HG03139 (cell line): ENCODE results near the gene PHF21A.

ENCODE experiments used
- ATAC-seq: cut with Tn5 transposase; IDR thresholded peaks from one replicate; pipeline ENCODE4 v1.9.1; 2021; ENCODE audit not compliant: unreplicated experiment

PHF21A gene

DNA sequence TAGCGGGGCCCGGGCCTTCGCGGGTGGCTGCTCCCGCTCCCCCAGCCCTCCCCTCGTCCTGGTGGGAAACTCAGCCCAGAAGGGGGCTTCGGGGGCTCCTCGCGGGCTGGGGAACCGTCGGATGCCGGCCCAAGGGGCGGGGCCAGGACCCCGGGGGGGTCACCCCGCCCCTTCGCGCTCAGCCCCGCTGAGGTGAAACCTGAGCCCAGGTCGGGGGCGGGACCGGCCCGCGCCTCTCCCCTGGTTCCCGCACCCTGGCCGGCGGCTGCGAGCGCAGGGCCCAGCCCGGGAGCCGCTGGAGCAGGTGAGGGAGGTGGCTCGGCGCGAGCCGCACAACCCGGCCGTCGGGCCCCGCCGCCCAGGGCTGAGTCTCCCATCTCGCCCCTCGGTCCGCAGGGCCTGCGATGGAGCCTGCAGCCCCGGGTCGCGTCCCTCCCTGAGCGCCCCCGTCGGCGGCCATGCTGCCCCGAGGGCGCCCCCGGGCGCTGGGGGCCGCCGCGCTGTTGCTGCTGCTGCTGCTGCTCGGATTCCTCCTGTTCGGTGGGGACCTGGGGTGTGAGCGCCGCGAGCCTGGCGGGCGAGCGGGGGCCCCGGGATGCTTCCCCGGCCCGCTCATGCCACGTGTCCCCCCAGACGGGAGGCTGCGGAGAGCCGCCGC, 198.7 kb downstream of the PHF21A start, which contains the start of gene LARGE2:
LARGE2 (plus strand) TSS at position 232 of the 658 bp plus-strand sequence; CDS start at position 459, 227 bp downstream.
- no peak for ATAC-seq

DNA sequence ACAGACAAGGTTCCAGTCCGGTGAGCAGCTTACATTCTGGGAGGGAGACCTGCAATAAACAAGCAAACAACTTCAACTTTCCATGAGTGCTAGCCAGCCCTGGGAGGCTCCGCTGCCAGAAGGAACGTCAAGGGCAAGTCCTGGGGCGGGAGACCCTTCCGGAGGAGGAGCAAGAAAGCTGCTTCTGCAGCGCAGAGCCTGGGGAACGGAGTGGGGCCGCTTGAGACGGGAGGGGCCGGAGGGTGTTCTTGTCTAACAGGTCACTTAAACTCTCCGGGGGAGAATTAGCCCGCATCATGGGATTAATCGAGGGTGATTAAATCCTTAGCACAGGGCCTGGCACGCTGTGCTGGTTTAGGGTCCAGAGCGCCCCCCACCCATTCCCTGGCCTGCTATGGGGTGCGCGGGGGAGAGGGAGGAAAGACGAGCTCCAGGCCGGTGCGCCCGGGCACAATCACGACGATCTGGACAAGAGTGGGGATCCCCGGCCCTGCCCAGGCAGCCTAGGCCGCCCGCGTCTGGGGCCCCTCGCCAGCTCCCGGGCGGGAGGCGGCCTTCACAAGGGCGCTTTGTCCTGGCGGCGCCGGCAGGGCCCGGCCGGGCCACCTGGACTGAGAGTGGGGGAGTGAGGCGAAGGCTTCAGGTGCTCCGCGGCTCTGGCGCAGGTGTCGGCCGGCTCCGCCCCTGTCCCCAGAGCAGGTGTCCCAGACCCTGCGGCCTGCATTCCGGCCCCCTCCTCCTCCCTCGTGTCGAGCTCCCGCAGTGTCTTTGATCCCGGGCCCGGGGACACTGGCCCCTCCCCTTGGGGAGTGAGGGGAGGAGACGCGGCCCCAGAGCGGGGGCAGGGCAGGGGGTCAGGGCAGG, 199.5 kb downstream of the PHF21A start:
- no peak for ATAC-seq

DNA sequence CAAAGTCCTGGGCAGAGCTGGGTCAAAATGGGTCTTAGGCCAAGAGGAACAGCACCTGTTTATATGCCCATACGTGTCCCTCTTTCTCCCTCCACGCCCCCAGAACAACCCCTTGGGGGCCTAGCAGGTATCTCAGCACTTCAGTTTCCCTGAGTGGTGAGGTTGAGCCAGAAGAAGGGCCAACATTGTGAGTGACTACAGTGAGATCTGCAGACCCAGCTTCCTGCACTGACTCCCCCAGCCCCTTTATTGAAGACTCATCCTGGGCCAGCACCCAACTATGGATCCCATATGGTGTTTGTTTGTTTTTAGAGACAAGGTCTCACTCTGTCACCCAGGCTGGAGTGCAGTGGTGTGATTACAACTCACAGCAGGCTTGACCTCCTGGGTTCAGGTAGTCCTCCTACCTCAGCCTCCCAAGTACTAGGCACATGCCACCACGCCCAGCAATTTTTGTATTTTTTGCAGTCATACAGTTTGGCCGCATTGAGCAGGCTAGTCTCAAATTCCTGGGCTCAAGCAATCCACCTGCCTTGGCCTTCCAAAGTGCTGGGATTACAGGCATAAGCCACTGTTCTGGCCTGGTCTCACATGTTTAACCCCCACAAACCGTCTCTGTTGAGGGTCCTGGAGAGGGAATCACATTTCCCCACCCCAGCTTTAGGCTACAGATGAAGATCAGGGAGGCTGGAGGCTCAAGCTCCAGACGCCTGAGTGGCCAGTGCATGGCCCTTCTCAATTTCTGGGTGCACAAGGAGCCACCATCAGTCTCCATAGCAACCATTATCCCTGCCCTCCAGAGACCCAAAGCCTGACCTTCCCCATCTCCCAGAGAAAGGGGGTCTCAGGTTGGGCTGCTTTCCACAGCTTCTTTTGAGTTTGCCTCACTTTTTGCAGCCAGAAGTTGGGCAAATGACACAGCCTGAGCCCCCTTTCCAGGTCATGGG, 200.4 kb downstream of the PHF21A start:
- no peak for ATAC-seq

DNA sequence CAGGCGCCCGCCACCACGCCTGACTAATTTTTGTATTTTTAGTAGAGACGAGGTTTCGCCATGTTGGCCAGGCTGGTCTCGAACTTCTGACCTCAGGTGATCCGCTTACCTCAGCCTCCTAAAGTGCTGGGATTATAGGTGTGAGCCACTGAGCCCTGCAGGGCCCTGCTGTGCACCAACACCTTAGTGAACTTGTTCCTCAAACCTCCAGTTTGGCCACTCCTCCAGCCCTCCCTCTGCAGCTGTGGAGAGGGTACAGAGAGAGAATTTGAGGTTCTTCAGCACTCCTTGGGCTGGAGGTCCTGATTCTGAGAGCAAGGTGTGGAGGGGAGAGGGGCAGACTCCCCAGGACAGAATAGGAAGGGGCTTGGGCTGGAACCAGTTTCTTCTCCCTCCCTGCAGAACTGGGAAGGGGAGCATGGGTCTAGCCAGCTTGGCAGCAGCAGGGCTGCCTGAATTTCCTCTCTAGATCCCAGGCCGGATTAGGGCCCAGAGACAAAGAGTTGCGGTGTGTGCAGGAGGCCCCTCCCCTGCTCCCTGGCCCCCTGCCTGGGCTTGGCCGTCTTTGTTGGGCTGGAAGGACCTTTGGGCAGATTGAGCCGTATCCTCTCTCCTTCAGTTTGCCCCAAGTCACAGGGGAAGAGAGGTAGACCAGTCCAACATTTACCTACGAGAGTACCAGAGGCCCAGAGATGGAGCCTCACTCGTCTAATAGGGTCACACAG, 201.3 kb downstream of the PHF21A start:
- no peak for ATAC-seq

DNA sequence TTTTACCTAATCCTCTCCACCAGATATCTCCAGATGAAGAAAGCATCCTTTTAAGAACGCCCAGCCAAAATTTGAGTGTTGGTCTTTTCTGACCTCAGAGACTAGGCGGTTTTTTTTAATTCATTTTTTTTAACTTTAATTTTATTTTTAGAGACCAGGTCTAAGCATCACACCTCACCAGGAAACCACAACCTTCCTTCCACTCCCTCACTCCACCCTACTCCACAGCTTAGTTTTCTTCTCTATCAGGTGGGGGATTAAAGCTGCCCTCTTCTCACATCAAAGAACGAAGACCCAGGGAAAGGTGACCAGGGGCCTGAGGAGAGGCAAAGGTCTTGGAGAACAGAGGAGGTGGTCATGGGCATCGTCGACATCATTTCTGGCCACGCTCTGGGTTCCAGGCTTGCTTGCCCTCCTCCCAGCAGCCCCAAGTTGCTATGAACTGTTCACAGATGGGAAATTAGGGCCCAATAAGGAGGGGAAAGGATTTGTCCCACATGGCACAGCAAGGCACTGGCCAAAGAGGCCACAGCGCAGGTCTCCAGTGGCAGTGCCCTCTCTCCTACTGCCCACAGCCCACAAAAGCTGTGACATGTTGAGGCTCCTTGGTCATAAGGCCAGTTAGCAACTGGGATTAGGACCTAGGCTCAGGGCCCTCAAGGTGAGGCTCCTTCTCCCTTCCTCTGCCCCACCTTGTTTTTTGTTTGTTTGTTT, 202.1 kb downstream of the PHF21A start:
- no peak for ATAC-seq

DNA sequence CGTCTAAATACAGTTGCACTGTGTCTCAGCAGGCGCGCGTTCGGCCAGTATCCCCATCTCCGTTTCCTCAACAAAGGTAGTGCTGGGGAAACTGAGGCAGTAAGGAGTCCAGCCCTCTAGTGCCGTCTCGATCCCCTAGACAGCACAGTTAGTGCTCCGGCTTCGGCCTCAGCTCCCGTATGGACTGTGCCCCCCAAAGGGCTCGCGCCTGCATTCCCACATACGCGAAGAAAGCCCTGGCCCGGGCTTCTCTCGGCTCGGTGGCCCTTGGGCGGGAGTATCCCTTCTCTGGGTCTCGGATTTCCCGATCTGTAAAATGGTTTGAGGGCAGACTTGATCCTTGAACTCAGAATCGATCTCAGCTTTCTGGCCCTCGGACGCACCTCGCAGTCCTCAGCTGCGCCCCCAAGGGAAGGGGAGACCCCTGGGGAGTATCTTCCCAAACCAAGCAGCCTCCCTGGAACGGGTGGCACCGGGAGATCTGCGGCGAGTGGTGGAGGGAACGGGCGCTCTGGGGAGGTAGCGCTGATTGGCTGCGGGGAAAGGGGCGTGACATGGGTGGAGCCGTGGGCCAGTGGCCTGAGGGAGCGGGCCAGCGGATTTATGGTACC, 202.8 kb downstream of the PHF21A start:
- ATAC-seq, result peak; percentile 28

DNA sequence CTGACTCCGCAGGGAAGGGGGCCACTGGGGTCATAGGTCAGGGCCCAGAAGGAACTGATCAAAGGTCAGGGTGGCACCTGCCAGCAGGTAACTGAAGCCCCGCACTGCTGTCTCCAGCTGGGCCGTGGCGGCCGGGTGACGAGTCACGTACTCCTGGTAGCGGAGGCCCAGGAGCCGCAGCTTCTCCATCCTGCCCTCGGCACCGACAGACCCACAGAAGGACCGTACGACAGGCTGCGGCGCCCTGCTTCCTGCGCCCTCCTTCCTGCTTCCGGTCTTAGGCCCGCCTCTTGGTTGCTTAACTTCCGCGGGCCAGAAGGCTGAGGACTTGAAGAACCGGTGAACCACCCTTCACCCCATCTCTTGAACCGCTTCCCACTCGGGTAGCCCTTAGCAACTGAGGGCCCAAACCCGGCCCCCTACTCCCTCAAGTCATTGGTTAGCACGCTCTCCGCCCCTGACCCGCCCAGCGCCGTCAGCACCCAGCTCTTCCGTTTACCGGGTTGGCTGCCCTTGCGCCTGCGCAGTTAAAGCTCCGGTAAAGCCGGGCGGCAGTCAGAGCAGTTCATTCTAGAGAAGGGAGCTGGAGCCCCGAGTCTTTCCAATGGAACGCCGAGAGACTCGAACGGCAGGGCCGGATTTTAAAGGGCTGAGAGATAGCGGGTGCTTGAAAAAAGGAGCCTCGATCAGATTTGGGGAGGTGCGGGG, 203.5 kb downstream of the PHF21A start, which contains the start of gene PEX16:
PEX16 (minus strand) TSS at position 255 of the 708 bp plus-strand sequence; CDS start at position 189, 66 bp downstream.
- peak; percentile 86 for ATAC-seq

DNA sequence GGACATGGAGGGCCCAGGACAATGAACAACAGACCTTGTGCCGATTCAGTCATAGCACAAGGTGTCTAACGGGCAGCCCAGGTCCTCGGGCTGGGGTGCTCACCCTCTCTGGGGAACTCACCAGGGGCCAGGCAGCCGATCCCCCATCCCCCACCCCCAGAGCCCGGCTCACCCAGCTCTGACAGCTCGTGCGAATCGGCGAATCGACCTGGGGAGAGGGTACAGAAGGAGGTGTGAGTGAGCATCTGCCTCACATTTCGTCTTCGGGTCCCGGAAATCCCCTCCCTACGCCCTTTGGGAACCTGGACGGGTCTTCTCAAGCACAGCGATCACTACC, 204.0 kb downstream of the PHF21A start:
- no peak for ATAC-seq

DNA sequence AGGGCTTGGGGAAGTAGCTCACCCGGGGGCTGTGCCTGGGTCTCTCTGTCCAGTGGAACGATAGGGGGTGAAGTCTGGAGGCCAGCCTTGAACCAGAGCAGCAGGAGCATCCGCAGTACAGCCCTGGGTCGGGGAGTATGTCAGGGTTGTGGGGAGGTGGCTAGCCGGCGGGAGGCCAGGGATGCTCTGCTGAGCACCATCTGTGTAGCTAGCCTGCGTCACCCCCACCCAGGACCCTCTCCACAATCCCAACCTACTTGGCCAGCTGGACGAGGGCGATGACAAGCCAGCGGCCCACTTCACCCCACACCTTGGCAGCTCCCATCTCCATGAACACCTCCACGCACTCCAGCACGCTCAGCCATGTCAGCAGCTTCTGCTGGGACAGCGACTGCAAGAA, 205.8 kb downstream of the PHF21A start:
- ATAC-seq, result no peak

DNA sequence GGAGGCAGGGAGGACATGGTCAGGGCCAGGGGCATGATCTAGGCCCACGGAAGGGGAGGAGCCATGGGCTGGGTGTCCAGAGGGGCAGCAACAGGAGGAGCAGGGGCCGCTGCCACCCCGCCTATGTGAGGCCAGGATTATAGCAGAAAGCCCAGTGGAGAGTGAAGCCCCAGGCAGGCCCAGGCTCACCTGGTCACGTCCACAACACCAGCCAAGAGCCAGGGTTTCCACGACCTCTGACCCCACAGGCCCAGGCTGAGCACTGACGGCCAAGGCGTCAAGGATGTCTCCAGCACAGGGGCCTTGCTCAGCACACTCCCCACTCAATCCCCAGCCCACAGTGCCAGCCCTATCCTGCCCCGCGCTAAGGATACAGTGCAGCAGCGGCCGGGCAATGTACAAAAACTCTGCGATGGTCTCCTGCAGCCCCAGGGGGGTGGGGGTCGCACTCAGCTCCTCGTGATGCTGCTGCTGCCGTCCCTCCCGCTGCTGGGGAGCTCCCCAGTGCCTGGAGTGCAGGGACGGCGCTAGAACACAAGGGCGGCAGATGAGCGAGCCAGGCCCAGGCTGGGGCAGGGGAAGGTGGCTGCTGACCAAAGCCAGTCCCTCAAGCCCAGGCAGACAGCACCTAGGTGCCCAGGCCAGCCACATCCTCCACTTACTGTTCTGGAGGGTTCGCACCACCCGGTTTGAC, 207.2 kb downstream of the PHF21A start:
- no peak for ATAC-seq

DNA sequence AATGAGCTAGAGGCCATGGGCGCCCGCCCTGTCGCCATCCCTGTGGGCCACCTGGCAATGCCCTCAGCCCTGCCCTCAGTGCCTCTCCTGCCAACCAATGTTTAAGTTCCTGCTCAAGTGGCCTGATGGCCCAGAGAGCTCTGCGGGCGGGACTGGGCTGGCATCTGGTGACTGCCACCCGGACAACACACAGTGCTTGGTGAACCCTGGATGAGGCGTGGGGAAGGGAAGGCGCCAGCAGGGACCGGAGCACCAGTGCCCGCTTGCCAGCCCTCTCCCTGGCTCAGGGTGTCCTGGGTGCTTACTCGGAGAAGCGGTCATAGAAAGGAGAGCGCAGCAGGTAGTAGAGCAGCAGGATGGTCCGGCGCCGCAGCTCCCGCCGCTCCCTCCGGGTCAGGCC, 207.7 kb downstream of the PHF21A start:
- no peak for ATAC-seq

DNA sequence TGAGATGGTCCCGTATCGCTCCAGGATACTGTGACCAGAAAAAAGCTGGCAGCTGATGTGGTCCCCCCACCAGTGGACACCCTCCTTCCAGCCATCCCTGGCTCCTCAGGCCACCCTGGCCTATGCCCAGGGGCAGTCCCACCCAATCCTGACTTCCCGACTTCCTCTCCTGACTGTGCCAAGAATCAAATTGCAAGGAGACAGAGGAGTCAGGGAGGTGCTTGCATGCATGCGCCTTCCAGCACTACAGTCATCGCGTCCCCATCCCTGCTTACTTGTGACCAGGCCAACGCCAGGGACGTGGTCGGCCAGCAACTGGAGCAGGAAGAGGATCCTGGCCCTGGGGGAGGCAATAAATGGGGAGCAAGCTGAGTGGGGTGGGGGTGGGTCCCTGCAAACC, 210.6 kb downstream of the PHF21A start:
- ATAC-seq, result no peak

DNA sequence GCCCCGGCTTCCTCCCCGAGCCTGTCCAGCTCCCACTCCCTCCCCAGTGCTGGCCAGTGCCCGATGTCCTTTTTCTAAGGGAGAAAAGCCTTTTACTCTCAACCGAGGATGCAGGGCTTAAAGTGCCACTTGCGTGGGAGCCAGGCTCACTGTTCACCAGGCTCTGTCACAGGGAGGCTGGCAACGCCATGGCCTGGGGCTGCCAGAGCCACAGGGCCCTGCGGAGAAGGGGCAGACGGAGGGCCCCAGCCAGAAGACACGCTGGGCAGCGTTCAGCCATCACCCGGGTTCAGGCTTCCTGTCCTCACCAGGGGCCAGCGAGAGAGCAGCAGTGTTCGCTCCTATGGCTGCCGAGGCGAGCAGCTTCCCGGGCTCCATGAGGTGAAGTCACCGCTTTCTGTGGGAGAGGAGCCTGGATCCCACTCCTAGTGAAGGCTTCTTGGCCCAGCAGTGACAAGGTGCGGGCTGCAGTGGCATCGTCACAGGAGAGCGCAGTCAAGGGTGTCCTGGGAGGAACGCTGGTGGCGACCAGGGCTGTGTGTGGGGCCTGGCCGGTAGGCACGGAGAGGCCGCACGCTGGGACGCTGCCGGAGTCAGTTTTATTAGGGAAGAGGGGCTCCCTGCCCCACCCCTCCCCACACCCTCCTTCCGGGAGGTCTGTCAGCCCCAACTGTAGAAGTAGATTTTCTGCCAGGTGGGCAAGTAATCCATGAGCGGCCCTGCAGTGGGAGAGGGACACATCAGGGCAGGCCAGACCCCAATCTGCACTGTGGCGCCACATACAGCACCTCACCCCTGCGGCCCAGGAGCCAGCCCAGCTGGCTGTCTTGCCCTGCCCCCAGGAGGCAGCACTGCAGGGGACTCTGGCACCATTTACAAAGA, 211.4 kb downstream of the PHF21A start:
- no peak for ATAC-seq

DNA sequence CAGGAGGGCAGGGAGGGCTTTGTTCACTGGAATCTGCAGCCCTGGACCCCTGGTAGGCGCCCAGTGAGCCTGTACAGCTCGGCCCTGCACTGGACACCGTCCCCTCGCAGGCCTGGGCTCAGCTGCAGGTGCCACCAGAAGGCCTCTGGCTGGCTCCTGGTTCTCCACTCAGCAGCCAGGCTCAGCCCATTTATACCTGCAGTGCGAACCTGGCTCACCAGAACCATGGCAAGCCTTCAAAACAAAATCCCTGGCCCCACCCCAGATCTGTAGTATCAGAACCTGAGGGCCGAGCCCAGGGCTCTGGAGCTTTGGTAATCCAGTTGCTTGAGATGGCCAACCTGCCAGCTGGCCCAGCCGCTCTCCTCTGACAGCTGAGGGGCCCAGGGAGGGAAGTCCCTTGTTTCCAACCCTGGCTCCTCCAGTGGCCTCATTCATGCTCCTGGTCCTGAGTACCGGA, 213.3 kb downstream of the PHF21A start:
- no peak for ATAC-seq

DNA sequence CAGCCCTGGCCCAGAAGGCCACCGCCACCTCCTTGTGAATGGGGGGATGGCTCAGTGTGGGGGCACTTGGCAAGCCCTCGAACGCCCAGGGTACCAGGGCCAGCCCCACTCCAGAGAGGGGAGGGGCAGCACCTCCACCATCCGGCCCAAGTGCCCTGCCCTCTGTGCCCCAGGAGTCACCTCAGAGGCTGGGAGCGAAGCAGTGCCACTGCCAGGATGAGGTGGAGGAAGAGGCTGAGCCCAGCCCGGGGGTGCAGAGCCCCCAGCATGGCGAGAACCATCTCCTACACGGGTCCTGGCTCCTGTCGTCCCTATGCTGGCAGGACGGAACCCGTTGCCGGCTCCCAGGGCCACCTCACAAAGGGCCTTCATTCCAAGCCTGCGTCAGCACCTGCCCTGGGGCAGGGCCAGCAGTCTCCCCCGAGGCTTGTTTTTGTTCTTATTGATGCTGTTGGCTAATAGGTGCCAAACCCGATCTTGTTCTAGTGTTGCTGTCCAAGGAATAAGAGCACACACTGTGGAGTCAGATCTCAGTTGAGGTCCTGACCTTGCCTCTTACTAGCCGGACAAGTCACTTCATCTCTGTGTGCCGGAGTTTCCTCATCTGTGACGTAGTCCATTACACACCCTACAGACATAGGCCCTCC, 214.2 kb downstream of the PHF21A start, which contains the start of gene FREY1:
FREY1 (minus strand) TSS at position 307 of the 647 bp plus-strand sequence; CDS start at position 281, 26 bp downstream.
- ATAC-seq, result no peak

DNA sequence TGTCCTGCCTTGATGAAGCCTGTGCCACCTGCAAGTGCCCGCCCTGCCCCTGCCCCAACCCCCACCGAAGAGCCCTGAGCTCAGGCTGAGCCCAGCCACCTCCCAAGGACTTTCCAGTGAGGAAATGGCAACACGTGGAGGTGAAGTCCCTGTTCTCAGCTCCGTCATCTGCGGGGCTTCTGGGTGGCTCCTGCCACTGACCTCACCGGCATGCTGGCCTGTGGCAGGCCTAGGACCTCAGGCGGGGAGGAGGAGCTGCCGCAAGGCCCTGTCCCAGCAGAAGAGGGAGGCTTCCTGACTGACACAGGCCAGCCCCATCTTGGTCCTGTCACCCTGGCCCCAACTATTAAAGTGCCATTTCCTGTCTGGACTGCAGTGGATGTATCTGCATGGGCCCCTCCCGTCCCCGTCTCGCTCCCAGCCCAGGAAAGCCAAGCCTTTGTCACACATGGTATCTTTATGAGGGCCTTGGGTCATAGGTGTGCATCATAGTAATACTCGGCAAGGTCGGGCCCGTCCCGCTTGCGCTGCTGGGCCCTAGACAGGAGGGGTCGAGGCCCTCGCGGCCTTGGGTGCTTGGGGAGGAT, 215.1 kb downstream of the PHF21A start:
- no peak for ATAC-seq
